A673 (cell line): ENCODE data around the gene TBC1D5.

ENCODE experiments used
- EZH2 ChIP-seq: fragments of 200-600 bp; sonication (generic); IDR thresholded peaks from 2 replicates; pipeline ENCODE4 v1.6.1; 2017; ENCODE audit warnings: borderline replicate concordance, low read depth, mild to moderate bottlenecking, mixed read lengths, antibody characterized with exemption, low read length; ENCODE audit not compliant: poor library complexity, severe bottlenecking
- TF ChIP-seq, protein P1 (sequence below): fragments of 300-800, 200-600 bp; sonication (generic); conservative IDR thresholded peaks from 2 replicates; pipeline ENCODE4 v1.5.1; 2017; ENCODE audit warnings: low read depth, mild to moderate bottlenecking, antibody characterized with exemption, low read length, moderate library complexity, mixed read lengths

DNA sequence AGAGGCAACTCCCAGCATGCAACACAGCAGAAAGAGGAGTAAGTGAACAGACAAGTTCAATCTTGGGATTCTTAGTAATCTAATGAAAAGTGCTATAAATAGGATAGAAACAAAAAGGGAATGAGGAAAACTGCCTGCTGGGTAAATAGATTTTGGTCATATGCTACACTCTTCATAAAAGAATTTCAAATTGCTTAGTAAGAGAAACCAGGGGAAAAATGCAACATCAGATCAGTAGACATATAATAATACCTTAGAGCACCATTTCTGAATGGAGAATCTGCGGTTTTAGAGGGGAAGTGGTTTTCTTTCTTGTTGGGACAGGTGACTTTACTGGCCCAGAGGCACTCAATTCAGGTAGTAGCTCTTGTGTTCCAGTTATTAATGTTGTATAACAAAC, 13.4 kb upstream of the TBC1D5 start:
- no peak for TF ChIP-seq EZH2
- TF ChIP-seq, protein P1, sequence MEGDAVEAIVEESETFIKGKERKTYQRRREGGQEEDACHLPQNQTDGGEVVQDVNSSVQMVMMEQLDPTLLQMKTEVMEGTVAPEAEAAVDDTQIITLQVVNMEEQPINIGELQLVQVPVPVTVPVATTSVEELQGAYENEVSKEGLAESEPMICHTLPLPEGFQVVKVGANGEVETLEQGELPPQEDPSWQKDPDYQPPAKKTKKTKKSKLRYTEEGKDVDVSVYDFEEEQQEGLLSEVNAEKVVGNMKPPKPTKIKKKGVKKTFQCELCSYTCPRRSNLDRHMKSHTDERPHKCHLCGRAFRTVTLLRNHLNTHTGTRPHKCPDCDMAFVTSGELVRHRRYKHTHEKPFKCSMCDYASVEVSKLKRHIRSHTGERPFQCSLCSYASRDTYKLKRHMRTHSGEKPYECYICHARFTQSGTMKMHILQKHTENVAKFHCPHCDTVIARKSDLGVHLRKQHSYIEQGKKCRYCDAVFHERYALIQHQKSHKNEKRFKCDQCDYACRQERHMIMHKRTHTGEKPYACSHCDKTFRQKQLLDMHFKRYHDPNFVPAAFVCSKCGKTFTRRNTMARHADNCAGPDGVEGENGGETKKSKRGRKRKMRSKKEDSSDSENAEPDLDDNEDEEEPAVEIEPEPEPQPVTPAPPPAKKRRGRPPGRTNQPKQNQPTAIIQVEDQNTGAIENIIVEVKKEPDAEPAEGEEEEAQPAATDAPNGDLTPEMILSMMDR = no peak
